SK-N-SH treated with all-trans-retinoic acid at 6 μM for 48 hours (cell line): ENCODE results near the gene PTPN7.

ENCODE experiments used
- ARNTL ChIP-seq: fragments of 450-650 bp; formaldehyde crosslinking; IDR thresholded peaks from 2 replicates; pipeline ENCODE4 v1.5.0; 2020; ENCODE audit warnings: low read depth, mild to moderate bottlenecking, moderate library complexity, borderline replicate concordance
- CSRNP3 ChIP-seq: fragments of 250-450 bp; sonication (Bioruptor Pico); IDR thresholded peaks from 2 replicates; pipeline ENCODE4 v1.5.1; 2021; ENCODE audit warnings: mild to moderate bottlenecking, moderate library complexity
- ESRRG ChIP-seq: fragments of 250-450 bp; sonication (Bioruptor Pico); IDR thresholded peaks from 2 replicates; pipeline ENCODE4 v1.6.1; 2021; ENCODE audit warnings: mild to moderate bottlenecking
- POU6F1 ChIP-seq: fragments of 250-450 bp; sonication (Bioruptor Pico); IDR thresholded peaks from 2 replicates; pipeline ENCODE4 v1.8.0; 2021; ENCODE audit warnings: low read depth, mild to moderate bottlenecking, moderate library complexity, borderline replicate concordance
- RARB ChIP-seq: fragments of 250-450 bp; sonication (Bioruptor Pico); IDR thresholded peaks from 2 replicates; pipeline ENCODE4 v1.8.0; 2021; ENCODE audit warnings: mild to moderate bottlenecking, moderate library complexity
- TCF4 ChIP-seq: fragments of 250-450 bp; sonication (Bioruptor Pico); IDR thresholded peaks from 2 replicates; pipeline ENCODE4 v1.8.0; 2021; ENCODE audit warnings: mild to moderate bottlenecking, moderate library complexity, borderline replicate concordance
- TOX ChIP-seq: fragments of 250-450 bp; sonication (Bioruptor Pico); IDR thresholded peaks from 2 replicates; pipeline ENCODE4 v1.8.0; 2021; ENCODE audit warnings: mild to moderate bottlenecking, moderate library complexity, borderline replicate concordance
- ZFP30 ChIP-seq: fragments of 450-650 bp; formaldehyde crosslinking; IDR thresholded peaks from 2 replicates; pipeline ENCODE4 v1.5.0; 2022; ENCODE audit warnings: mild to moderate bottlenecking, moderate library complexity

- TF ChIP-seq ARNTL (no peak), RARB (CRISPR knock-in tag) (no peak), ZFP30 (CRISPR knock-in tag) (no peak), TOX (CRISPR knock-in tag) (no peak), TCF4 (CRISPR knock-in tag) (no peak), CSRNP3 (CRISPR knock-in tag) (no peak), POU6F1 (CRISPR knock-in tag) (no peak), ESRRG (CRISPR knock-in tag) (no peak)
These were observed 28.8 kb upstream of the PTPN7 start for GRCh38 chr1:202189001-202189790.
